SK-N-SH (cell line): ENCODE measurements around the gene NAALADL2. TPM values are rescaled to one million over a fixed set of nuclear protein-coding genes. Genes with fewer than 3 reads are reported as not detected.
A peak's percentile ranks its signal among the peaks of the same experiment; 100 is the strongest.

Source experiments
- CTCF ChIA-PET: fragments of 300-600, 350-600 bp; formaldehyde crosslinking; extraction: SDS; loops from one replicate; lab custom pipeline; 2021; lab: Yijun Ruan, JAX
- POLR2A ChIA-PET: fragments of 350-600 bp; sonication (Branson Sonifier 250); formaldehyde crosslinking; extraction: SDS; loops from one replicate; lab custom pipeline; 2020; ENCODE audit warnings: antibody characterized with exemption, inconsistent platforms; lab: Yijun Ruan, JAX
- DNase-seq: peaks from one replicate; pipeline ENCODE4 v3.0.0; 2012
- H2AFZ ChIP-seq: fragments of 200-600 bp; sonication (generic); 2 replicates; pipeline ENCODE4 v1.8.1; 2016; ENCODE audit warnings: antibody characterized with exemption, mild to moderate bottlenecking, low read depth
- H3F3A ChIP-seq: fragments of 200-600 bp; sonication (generic); replicated peaks from 2 replicates; pipeline ENCODE3; 2016; ENCODE audit warnings: antibody characterized with exemption, mild to moderate bottlenecking; ENCODE audit not compliant: insufficient read depth
- H3K27ac ChIP-seq, 2 experiments: fragments of 200-500 bp in 1 of 2; fragments of 200-600 bp in 1 of 2; sonication (Bioruptor generic) in 1 of 2; sonication (generic), shearing (Covaris generic) in 1 of 2; 2 replicates each; pipeline versions ENCODE4 v1.5.1 to v1.6.1; 2014 to 2016; ENCODE audit warnings: low read depth in 2 of 2, inconsistent platforms in 1 of 2, low read length in 1 of 2, mild to moderate bottlenecking in 1 of 2, mixed read lengths in 1 of 2
- H3K27me3 ChIP-seq: fragments of 200-600 bp; sonication (generic), shearing (Covaris generic); 2 replicates; pipeline ENCODE4 v1.6.1; 2016; ENCODE audit warnings: mixed run types; ENCODE audit not compliant: insufficient read depth
- H3K36me3 ChIP-seq, 2 experiments: fragments of 200-500 bp in 1 of 2; fragments of 200-600 bp in 1 of 2; sonication (Bioruptor generic) in 1 of 2; sonication (generic) in 1 of 2; replicated peaks in 1 of 2; 2 replicates each; pipeline versions ENCODE3 to v1.5.1; 2014 to 2016; ENCODE audit warnings: low read length in 1 of 2, mild to moderate bottlenecking in 1 of 2; ENCODE audit not compliant: insufficient read depth in 2 of 2, control insufficient read depth in 1 of 2
- H3K4me1 ChIP-seq, 2 experiments: fragments of 200-500 bp in 1 of 2; fragments of 200-600 bp in 1 of 2; sonication (Bioruptor generic) in 1 of 2; sonication (generic), shearing (Covaris generic) in 1 of 2; 2 replicates each; pipeline versions ENCODE4 v1.5.1 to v1.6.1; 2014 to 2016; ENCODE audit warnings: low read depth in 1 of 2, low read length in 1 of 2, mixed run types in 1 of 2; ENCODE audit not compliant: insufficient read depth in 2 of 2, control insufficient read depth in 1 of 2
- H3K4me2 ChIP-seq: fragments of 200-600 bp; sonication (generic), shearing (Covaris generic); 2 replicates; pipeline ENCODE4 v1.6.1; 2017; ENCODE audit warnings: mixed run types
- H3K4me3 ChIP-seq, 2 experiments: fragments of 200-500 bp in 1 of 2; fragments of 200-600 bp in 1 of 2; sonication (Bioruptor generic) in 1 of 2; sonication (generic), shearing (Covaris generic) in 1 of 2; 2 replicates each; pipeline versions ENCODE4 v1.5.1 to v1.8.1; 2014 to 2016; ENCODE audit warnings: low read depth in 2 of 2, inconsistent platforms in 1 of 2, low read length in 1 of 2, mild to moderate bottlenecking in 1 of 2, mixed read lengths in 1 of 2, moderate library complexity in 1 of 2
- H3K79me2 ChIP-seq: fragments of 200-600 bp; sonication (generic); 2 replicates; pipeline ENCODE4 v1.8.1; 2017; ENCODE audit warnings: mild to moderate bottlenecking; ENCODE audit not compliant: insufficient read depth
- H3K9ac ChIP-seq: fragments of 200-600 bp; sonication (generic); 2 replicates; pipeline ENCODE4 v1.6.1; 2017; ENCODE audit warnings: mixed run types
- H3K9me2 ChIP-seq: fragments of 200-600 bp; sonication (generic); 2 replicates; pipeline ENCODE4 v1.6.1; 2017; ENCODE audit warnings: mixed run types
- H3K9me3 ChIP-seq: fragments of 200-600 bp; sonication (generic); 2 replicates; pipeline ENCODE4 v1.6.1; 2017; ENCODE audit warnings: mixed run types, mild to moderate bottlenecking, moderate library complexity
- H4K20me1 ChIP-seq: fragments of 200-600 bp; sonication (generic); 2 replicates; pipeline ENCODE4 v1.6.1; 2017; ENCODE audit warnings: mild to moderate bottlenecking, mixed run types; ENCODE audit not compliant: insufficient read depth
- ELF1 ChIP-seq: IDR thresholded peaks from 2 replicates; pipeline ENCODE4 v1.4.0; 2012
- EP300 ChIP-seq, 2 experiments: IDR thresholded peaks; 2 replicates each; pipeline versions ENCODE4 v1.4.0 to v1.6.1; 2012; ENCODE audit warnings: borderline replicate concordance in 1 of 2, low read depth in 1 of 2, low read length in 1 of 2
- FOSL2 ChIP-seq: IDR thresholded peaks from 2 replicates; pipeline ENCODE4 v1.4.0; 2012; ENCODE audit warnings: low read depth, mild to moderate bottlenecking, moderate library complexity, borderline replicate concordance
- FOXJ3 ChIP-seq: sonication (generic); formaldehyde crosslinking; IDR thresholded peaks from 2 replicates; pipeline ENCODE4 v1.5.1; 2020; ENCODE audit warnings: mild to moderate bottlenecking, missing genetic modification reagents
- RAD21 ChIP-seq: IDR thresholded peaks from 2 replicates; pipeline ENCODE4 v1.6.1; 2012; ENCODE audit warnings: mild to moderate bottlenecking, low read length
- RXRA ChIP-seq: IDR thresholded peaks from 2 replicates; pipeline ENCODE4 v1.4.0; 2012; ENCODE audit warnings: low read depth, mild to moderate bottlenecking, borderline replicate concordance
- WGBS: methylation state at CpG from one replicate; pipeline ENCODE4 v1.1.6; 2017; ENCODE audit warnings: low lambda C conversion rate; 5-methylcytosine and 5-hydroxymethylcytosine counted together
- polyA plus RNA-seq, 3 experiments: library from polyadenylated mRNA; depleted of rRNA; stranded (reverse); fragments of >200 nt; gene quantifications; 2 replicates each; pipeline ENCODE4 v1.2.3, GENCODE V29; 2012
- TF ChIP-seq, protein P1 (sequence below): IDR thresholded peaks from 2 replicates; pipeline ENCODE4; 2012
- TF ChIP-seq, protein P2 (sequence below): IDR thresholded peaks from 2 replicates; pipeline ENCODE4 v1.6.1; 2012; ENCODE audit warnings: mild to moderate bottlenecking, low read depth, low read length, moderate library complexity
- TF ChIP-seq, protein P3 (sequence below): fragments of 200-600 bp; sonication (generic); IDR thresholded peaks from 2 replicates; pipeline ENCODE4 v1.6.1; 2017; ENCODE audit warnings: antibody characterized with exemption, mild to moderate bottlenecking, moderate library complexity

Gene NAALADL2
- polyA plus RNA-seq, 1 of the 3 experiments (the other 2 are of a cell fraction), result 1.2 TPM

DNA sequence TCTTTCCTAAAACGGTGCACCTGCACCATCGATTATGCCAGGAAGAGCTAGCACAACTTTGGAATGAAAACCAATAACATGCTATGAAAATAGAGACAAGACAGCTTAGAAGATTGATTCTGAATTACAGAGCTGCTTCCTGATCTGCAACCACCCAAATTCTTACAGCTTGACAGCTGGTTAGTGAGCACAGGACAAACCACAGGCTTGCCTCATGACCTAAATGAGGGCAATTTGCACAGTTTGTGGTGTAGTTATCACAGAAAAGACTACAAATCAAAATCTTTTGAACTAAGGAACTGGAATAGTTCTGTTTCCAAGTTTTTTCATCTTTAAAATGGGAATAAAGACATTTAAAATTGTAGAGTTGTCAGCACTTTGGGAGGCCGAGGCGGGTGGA, 533.5 kb downstream of the NAALADL2 start:
- Histone ChIP-seq H3F3A (no peaks in the 10 kb centered on the region), H3K4me3 (no peak overlapping the region), H3K27me3 (no peaks in the 10 kb centered on the region), H2AFZ (no peak overlapping the region), H3K4me2 (no peak overlapping the region), H3K4me1 (no peaks in the 10 kb centered on the region; a peak in 1 of 4 replicates), H3K9me3 (no peaks in the 10 kb centered on the region), H3K36me3 (no peaks in the 10 kb centered on the region), H3K27ac (no peak overlapping the region), H3K9me2 (no peaks in the 10 kb centered on the region), H3K79me2 (no peaks in the 10 kb centered on the region), H3K9ac (no peak overlapping the region), H4K20me1 (no peaks in the 10 kb centered on the region)
- no peak for DNase-seq
- WGBS, result 79% methylated on average over 4 of the region's 4 CpGs
- ChIA-PET POLR2A (no interaction called here), CTCF (interaction anchor here (0.7 kb wide), 1 partner anchor 10 kb away, joined by 3 read pairs; no protein-coding TSS in a partner anchor)
- no peak for TF ChIP-seq EP300 (IDR thresholded peaks at IDR 0.05; ENCODE audit: borderline replicate concordance in 1 of 2, low read depth in 1 of 2, low read length in 1 of 2)
- TF ChIP-seq, protein P1, sequence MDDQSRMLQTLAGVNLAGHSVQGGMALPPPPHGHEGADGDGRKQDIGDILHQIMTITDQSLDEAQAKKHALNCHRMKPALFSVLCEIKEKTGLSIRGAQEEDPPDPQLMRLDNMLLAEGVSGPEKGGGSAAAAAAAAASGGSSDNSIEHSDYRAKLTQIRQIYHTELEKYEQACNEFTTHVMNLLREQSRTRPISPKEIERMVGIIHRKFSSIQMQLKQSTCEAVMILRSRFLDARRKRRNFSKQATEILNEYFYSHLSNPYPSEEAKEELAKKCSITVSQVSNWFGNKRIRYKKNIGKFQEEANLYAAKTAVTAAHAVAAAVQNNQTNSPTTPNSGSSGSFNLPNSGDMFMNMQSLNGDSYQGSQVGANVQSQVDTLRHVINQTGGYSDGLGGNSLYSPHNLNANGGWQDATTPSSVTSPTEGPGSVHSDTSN, result 0 out of 2 replicates have a peak, but pooled peaks have one; percentile 6
- no peak for TF ChIP-seq RAD21
- TF ChIP-seq RXRA, result no peak

DNA sequence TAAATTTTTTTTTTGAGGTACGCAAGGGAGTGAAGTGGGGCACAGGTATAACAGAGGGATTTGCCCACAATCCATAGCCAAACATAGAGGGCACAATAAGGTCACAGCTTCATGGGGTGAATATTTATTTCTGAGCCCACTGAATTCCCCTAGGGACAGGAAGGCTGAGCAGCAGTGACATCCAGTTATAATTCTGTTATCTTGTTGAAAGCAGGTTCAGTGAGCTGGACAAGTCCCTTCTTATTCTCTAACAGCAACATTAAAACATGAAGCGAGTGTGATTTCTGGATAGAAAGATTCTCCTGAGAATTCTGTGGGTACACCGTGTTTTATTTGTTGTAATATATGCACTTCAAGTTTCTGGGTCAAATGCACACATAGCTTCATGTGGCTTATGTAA, 538.2 kb downstream of the NAALADL2 start:
- Histone ChIP-seq H3K9me3 (no peaks in the 10 kb centered on the region), H3K4me1 (no peaks in the 10 kb centered on the region; a peak in 1 of 4 replicates), H3K36me3 (no peaks in the 10 kb centered on the region), H4K20me1 (no peaks in the 10 kb centered on the region), H3K9me2 (no peaks in the 10 kb centered on the region), H3K4me2 (no peak overlapping the region), H3F3A (no peaks in the 10 kb centered on the region), H3K79me2 (no peaks in the 10 kb centered on the region), H3K27me3 (no peaks in the 10 kb centered on the region), H3K4me3 (no peak overlapping the region), H2AFZ (no peak overlapping the region), H3K27ac (no peak overlapping the region), H3K9ac (no peak overlapping the region)
- 87% methylated on average over 3 of the region's 3 CpGs for WGBS
- POLR2A ChIA-PET, result no interaction called here
- TF ChIP-seq FOXJ3 (CRISPR knock-in tag) (no peak), RAD21 (no peak), FOSL2 (no peak), ELF1 (no peak)
- TF ChIP-seq, protein P2, sequence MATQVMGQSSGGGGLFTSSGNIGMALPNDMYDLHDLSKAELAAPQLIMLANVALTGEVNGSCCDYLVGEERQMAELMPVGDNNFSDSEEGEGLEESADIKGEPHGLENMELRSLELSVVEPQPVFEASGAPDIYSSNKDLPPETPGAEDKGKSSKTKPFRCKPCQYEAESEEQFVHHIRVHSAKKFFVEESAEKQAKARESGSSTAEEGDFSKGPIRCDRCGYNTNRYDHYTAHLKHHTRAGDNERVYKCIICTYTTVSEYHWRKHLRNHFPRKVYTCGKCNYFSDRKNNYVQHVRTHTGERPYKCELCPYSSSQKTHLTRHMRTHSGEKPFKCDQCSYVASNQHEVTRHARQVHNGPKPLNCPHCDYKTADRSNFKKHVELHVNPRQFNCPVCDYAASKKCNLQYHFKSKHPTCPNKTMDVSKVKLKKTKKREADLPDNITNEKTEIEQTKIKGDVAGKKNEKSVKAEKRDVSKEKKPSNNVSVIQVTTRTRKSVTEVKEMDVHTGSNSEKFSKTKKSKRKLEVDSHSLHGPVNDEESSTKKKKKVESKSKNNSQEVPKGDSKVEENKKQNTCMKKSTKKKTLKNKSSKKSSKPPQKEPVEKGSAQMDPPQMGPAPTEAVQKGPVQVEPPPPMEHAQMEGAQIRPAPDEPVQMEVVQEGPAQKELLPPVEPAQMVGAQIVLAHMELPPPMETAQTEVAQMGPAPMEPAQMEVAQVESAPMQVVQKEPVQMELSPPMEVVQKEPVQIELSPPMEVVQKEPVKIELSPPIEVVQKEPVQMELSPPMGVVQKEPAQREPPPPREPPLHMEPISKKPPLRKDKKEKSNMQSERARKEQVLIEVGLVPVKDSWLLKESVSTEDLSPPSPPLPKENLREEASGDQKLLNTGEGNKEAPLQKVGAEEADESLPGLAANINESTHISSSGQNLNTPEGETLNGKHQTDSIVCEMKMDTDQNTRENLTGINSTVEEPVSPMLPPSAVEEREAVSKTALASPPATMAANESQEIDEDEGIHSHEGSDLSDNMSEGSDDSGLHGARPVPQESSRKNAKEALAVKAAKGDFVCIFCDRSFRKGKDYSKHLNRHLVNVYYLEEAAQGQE, result no peak
- TF ChIP-seq, protein P3, sequence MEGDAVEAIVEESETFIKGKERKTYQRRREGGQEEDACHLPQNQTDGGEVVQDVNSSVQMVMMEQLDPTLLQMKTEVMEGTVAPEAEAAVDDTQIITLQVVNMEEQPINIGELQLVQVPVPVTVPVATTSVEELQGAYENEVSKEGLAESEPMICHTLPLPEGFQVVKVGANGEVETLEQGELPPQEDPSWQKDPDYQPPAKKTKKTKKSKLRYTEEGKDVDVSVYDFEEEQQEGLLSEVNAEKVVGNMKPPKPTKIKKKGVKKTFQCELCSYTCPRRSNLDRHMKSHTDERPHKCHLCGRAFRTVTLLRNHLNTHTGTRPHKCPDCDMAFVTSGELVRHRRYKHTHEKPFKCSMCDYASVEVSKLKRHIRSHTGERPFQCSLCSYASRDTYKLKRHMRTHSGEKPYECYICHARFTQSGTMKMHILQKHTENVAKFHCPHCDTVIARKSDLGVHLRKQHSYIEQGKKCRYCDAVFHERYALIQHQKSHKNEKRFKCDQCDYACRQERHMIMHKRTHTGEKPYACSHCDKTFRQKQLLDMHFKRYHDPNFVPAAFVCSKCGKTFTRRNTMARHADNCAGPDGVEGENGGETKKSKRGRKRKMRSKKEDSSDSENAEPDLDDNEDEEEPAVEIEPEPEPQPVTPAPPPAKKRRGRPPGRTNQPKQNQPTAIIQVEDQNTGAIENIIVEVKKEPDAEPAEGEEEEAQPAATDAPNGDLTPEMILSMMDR, result no peak
- TF ChIP-seq, protein P1, result no peak
- DNase-seq, result peak; percentile 3
- CTCF ChIA-PET, result no interaction called here
